SU-DHL-6 (cell line): ENCODE measurements around the gene MAP4K3.

Experiments
- H2AFZ ChIP-seq: fragments of 200-600 bp; sonication (generic); 2 replicates; pipeline ENCODE4 v1.6.1; 2014; ENCODE audit warnings: low read depth, mild to moderate bottlenecking, moderate library complexity, mixed read lengths, antibody characterized with exemption, low read length; ENCODE audit not compliant: severe bottlenecking
- H3F3A ChIP-seq: fragments of 200-600 bp; shearing (Covaris generic); 2 replicates; pipeline ENCODE4 v1.6.0; 2016; ENCODE audit warnings: antibody characterized with exemption, mild to moderate bottlenecking; ENCODE audit not compliant: insufficient read depth
- H3K27ac ChIP-seq: fragments of 200-600 bp; sonication (generic); 2 replicates; pipeline ENCODE4 v1.5.1; 2016; ENCODE audit warnings: low read depth, mild to moderate bottlenecking, low read length, moderate library complexity, mixed read lengths
- H3K27me3 ChIP-seq: fragments of 200-600 bp; sonication (generic), shearing (Covaris generic); 2 replicates; pipeline ENCODE4 v1.6.0; 2014; ENCODE audit warnings: mild to moderate bottlenecking, low read length
- H3K36me3 ChIP-seq: fragments of 200-600 bp; sonication (generic); 2 replicates; pipeline ENCODE4 v1.6.1; 2014; ENCODE audit warnings: mild to moderate bottlenecking, low read length, mixed read lengths
- H3K4me2 ChIP-seq: fragments of 300-600, 200-600 bp; shearing (Covaris generic), sonication (generic); 2 replicates; pipeline ENCODE4 v1.6.0; 2014; ENCODE audit warnings: low read length, low read depth, mild to moderate bottlenecking; ENCODE audit not compliant: poor library complexity, severe bottlenecking
- H3K4me3 ChIP-seq: fragments of 200-600 bp; sonication (generic); 2 replicates; pipeline ENCODE4 v1.5.1; 2014; ENCODE audit warnings: antibody characterized with exemption, low read length, mild to moderate bottlenecking, mixed read lengths; ENCODE audit not compliant: insufficient read depth, poor library complexity, severe bottlenecking
- H3K79me2 ChIP-seq: fragments of 200-600 bp; sonication (generic); 2 replicates; pipeline ENCODE4 v1.6.1; 2014; ENCODE audit warnings: mild to moderate bottlenecking, low read length, moderate library complexity; ENCODE audit not compliant: insufficient read depth
- H3K9ac ChIP-seq: fragments of 200-600 bp; sonication (generic); 2 replicates; pipeline ENCODE4 v1.7.0; 2014; ENCODE audit warnings: mild to moderate bottlenecking, low read length
- H3K9me2 ChIP-seq: fragments of 200-600 bp; sonication (generic); replicated peaks from 2 replicates; pipeline ENCODE4 v1.6.1; 2014; ENCODE audit warnings: low read length; ENCODE audit not compliant: insufficient read depth
- H3K9me3 ChIP-seq: fragments of 200-600 bp; sonication (generic); 2 replicates; pipeline ENCODE4 v1.6.1; 2014; ENCODE audit warnings: low read length, mixed read lengths; ENCODE audit not compliant: insufficient read depth
- H4K20me1 ChIP-seq: fragments of 200-600 bp; sonication (generic); 2 replicates; pipeline ENCODE4 v1.6.1; 2014; ENCODE audit warnings: low read depth, mild to moderate bottlenecking, antibody characterized with exemption, low read length, moderate library complexity, mixed read lengths
- CTCF ChIP-seq: fragments of 200-600 bp; sonication (generic); IDR thresholded peaks from one replicate; pipeline ENCODE4 v1.5.1; 2017; ENCODE audit warnings: antibody characterized with exemption, mild to moderate bottlenecking, low read length, moderate library complexity; ENCODE audit not compliant: insufficient read depth, poor library complexity, severe bottlenecking
- EZH2phosphoT487 ChIP-seq: fragments of 200-600 bp; sonication (generic), shearing (Covaris generic); conservative IDR thresholded peaks from 2 replicates; pipeline ENCODE4 v1.6.1; 2018; ENCODE audit warnings: mild to moderate bottlenecking, antibody characterized with exemption, low read length, moderate library complexity, mixed read lengths

Gene MAP4K3

GRCh38 chr2:39216346-39217191 is 220.5 kb downstream of the MAP4K3 start:
- Histone ChIP-seq H3F3A (no peaks in the 10 kb centered on the region), H3K79me2 (no peaks in the 10 kb centered on the region), H3K27me3 (no peaks in the 10 kb centered on the region), H3K4me3 (no peak overlapping the region), H4K20me1 (no peaks in the 10 kb centered on the region), H3K27ac (no peak overlapping the region), H3K9me2 (no peaks in the 10 kb centered on the region), H2AFZ (no peak overlapping the region), H3K9ac (no peak overlapping the region), H3K36me3 (no peaks in the 10 kb centered on the region), H3K4me2 (no peak overlapping the region), H3K9me3 (no peaks in the 10 kb centered on the region)
- TF ChIP-seq EZH2phosphoT487 = no peak
- no peak for TF ChIP-seq CTCF

- Histone ChIP-seq H3K27ac (no peak overlapping the region), H4K20me1 (no peaks in the 10 kb centered on the region), H3K36me3 (no peaks in the 10 kb centered on the region), H3K27me3 (no peaks in the 10 kb centered on the region), H3K79me2 (no peaks in the 10 kb centered on the region), H3K4me3 (no peak overlapping the region), H3K9ac (no peak overlapping the region), H3K4me2 (no peak overlapping the region), H3K9me2 (no peaks in the 10 kb centered on the region), H3F3A (no peaks in the 10 kb centered on the region), H3K9me3 (no peaks in the 10 kb centered on the region), H2AFZ (no peak overlapping the region)
- no peak for TF ChIP-seq EZH2phosphoT487
- TF ChIP-seq CTCF = no peak
Measured at GRCh38 chr2:39215545-39215944, 221.5 kb downstream of the MAP4K3 start.

DNA sequence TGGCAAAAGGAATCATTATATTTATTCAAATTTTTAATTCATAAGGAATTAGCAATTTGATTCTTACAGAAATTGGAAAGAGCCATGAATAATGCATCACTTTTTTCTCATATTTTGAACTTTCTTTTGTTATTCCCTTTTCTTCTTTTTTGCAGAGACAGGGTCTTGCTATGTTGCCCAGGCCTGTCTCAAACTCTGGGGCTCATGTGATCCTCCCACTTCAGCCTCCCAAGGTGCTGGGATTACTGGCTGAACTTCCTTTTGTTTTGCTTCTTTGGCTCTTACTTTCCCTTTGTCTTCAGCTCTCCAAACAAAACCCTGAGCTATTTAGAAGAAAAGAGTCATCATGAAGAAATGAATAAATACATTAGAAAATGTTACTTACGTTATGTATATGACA is 224.1 kb downstream of the MAP4K3 start:
- H3F3A ChIP-seq = no peaks in the 10 kb centered on the region
- no peaks in the 10 kb centered on the region for H3K36me3 ChIP-seq
- no peak overlapping the region for H3K9ac ChIP-seq
- H3K9me2 ChIP-seq = no peaks in the 10 kb centered on the region
- no peaks in the 10 kb centered on the region for H3K27me3 ChIP-seq
- H3K79me2 ChIP-seq = no peaks in the 10 kb centered on the region
- H3K9me3 ChIP-seq = no peaks in the 10 kb centered on the region
- H4K20me1 ChIP-seq = no peaks in the 10 kb centered on the region
- no peak overlapping the region for H2AFZ ChIP-seq
- H3K27ac ChIP-seq = no peak overlapping the region
- no peak overlapping the region for H3K4me3 ChIP-seq
- H3K4me2 ChIP-seq = no peak overlapping the region
- TF ChIP-seq CTCF (no peak), EZH2phosphoT487 (no peak)
